Measurements from ENCODE around the gene SLC30A9. TPM values are rescaled to one million over a fixed set of nuclear protein-coding genes. Genes with fewer than 3 reads are reported as not detected.

The SLC30A9 gene
- total RNA-seq, 1 donor from 2014 or later: 61.3 TPM

DNA sequence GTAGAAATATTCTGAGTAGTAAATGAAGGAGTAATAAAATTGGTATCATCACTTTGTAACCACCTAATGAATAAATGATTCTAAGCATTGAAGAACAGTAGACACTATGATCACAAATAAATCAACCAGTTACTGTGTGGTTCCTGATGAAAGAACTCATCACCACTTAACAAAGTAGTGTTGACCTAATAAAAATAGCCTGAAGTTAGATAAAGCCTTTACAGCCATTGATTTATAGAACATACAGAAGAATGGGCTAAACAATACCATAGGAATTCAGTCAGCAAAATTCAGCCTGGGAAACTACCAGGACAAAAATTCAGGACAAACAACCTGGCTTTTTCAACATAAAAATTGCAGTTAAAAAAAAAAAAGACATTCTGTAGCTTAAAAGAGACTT is 9.0 kb downstream of the SLC30A9 start:
- no peak for DNase-seq (ENCODE audit: low spot score)

DNA sequence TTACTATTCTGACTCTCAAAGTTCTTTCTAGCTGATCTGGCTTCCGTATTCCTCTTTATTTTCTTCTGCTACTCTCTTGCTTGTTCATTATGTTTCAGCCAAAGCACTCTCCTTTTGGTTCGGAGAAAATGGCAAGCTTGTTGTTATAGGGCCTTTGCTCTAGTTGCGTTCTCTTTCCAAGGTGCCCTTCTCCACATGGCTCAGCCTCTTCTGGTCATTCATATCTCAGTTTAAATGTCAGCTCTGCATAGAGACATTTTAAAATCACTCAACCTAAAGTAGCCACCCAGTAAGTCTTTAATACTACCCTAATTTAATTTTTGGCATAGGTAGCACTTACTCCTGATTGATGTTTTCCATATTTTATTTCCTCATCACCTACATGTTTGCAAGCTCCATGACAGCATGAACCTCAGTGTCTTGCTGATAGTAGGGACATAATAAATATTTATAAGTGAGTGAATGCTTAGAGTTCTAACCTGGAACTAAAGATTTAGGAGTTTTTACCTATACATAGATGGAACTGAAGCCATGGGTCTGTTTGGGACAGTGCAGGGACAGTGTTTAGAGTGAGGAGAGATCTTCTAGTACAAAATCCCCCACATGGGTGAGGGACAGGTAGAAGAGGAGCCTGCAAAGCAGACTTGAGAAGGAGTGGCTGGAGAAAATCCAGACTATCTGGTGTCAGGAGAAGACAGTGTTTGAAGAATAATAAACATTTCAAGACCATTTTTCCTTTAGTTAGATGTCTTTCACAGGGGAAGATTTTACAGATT is 17.9 kb downstream of the SLC30A9 start:
- DNase-seq (ENCODE audit: low spot score): no peak

DNA sequence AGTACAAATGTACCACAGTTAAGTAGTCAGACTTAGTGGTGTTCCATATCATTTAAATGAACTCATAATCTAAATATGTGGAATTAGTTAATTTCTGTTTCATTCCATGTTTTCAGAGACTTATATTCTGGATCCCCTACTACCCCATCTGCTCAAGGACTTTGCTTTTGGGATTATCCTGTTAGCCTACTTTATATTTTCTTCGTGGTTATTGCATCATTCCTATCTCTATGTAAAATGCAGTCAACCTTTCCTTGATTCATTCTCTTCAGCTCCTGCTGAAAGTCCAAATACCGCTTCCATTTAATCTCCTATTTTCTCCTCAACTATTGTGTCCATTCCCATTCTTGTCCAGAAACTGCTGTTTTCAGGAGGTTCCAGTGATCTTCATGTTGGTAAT is 25.1 kb downstream of the SLC30A9 start:
- DNase-seq (ENCODE audit: low spot score): no peak

DNA sequence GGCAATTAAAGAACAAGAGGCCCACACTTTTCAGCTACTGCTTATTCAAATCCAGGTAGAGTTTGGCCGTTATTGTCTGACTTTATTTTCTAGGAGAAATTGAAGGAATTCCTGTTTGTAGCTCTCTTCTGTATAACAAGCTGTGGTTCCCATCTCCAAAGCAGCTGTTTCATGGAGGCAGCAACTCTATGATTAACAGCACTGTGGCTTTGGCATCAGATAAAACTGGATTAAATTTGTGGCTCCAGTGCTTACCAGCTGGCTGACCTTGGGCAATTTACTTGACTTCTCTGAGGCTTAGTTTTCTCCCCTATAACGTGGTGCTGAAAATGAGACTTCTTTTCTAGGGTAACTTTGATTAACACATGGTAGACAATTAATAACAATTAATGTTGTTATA is 28.1 kb downstream of the SLC30A9 start:
- no peak for DNase-seq (ENCODE audit: low spot score)

DNA sequence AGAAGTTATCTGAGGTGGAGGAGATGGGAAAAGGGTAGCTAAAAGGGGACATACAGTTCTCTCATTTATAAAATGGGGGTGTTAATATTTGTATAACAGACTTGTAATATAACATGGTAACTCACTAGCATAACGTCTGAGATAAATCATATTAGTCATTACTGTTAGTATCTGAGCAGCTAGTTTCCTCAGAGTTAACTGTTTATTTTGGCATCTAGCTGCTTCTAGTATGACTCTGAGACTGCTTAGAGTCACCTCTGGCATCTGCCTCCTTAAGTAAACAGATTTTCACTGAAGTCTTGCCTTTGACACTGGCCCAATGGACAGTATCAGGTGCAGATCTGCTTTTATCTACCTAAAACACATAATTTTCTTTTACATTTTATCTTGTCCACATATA is 58.1 kb downstream of the SLC30A9 start:
- no peak for DNase-seq (ENCODE audit: low spot score)

DNA sequence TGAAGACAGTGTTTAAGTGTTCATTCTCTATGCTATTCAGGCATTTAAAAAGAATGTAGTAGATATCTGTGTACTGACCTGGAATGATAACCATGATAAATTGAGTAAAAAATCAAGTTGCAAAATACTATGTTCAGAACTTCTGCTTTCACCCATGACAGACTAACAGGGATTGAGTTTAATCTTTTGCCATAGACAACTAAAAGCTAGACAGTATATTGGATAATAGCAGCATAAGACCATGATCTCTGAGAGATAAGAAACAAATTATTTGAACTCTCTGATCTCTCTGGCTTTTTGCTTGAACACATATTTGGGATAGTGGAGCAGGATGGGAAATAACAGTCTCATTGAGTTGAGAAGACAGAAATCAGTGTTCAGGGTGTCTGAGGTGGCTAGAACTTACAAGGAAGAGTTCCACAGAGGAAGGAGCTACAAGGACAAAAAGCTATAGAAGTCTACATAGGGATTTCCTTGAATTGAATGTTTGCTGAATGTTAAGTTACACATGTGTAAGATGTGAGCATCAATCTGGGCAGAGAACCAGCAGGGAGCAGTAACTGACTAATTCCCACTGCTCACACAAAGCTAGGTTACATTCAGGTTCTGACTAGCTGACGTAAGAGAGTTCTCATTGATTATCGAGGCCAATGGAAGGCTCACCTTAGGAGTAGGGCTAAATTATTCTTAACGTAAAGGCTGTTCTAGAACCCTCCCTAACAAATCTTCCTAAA is 60.4 kb downstream of the SLC30A9 start:
- no peak for DNase-seq (ENCODE audit: low spot score)

DNA sequence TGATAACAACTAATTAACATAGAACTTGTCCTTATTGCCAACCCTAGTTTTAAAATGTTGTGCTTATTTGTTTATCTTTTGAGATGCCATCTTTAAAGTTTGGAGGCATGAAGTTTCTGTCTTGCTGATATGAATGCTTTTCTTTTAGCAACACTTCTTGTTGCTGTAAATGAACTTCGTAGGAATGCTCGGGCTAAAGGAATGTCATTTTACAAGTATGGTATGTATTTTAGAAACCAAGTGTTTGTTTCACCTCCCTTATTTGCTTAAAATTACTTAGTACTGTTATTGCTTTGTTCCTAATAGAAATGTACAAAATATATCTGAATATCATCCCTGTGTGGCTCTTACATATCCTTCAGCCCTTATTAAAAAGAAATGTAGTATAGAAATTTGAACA is 76.1 kb downstream of the SLC30A9 start:
- DNase-seq (ENCODE audit: low spot score): no peak

DNA sequence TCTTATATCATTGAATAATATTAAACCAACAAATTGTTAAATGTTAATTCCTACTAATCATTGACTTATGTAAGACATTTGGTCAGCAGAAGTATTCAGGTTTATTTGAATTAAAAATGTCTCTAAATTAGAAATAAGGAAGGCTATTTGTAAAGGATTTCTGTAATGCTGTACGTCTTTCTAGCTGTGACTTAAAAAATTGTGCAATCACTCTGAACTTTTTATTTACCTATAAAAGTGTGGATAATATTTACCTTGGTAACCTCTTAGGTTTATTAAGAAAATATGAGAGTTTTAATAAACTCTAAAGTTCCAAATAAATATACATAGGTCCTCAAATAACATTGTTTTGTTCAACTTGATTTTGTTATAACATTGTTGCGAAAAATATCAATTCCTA is 76.9 kb downstream of the SLC30A9 start:
- DNase-seq (ENCODE audit: low spot score): no peak

DNA sequence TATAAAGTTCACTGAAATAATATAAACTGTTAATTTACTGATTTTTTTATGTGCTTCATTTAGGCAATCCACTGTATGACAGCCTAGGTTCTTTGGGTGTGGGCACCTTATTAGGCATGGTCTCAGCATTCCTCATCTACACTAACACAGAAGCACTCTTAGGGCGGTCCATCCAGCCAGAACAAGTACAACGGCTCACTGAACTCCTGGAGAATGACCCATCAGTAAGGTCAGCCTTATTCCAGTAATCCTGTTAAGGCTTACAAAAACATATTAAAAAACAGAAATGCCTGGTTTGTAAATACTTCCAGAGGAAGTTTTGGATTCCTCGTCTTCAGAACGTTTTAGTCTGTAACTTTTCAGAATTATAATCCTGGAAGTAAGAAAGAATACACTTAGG is 80.1 kb downstream of the SLC30A9 start:
- DNase-seq (ENCODE audit: low spot score): no peak

DNA sequence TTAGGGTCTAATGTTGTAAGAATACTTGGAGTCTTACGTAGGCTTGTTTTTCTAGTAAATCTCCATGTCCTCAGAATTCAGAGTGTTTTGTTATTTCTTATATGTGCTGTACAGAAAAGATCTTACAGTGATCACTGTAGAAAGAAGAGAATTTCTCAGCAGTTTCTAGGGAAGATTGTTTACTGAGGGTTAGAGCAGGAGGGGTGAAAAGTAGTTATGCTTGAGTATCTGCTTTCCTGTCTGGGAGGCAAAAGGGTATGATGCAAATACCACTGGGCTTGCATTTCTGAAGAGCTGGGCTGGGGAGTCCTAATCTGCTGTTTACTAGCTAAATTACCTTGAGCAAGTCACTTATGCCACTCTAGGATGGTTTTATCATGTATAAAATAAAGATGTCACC is 84.0 kb downstream of the SLC30A9 start:
- DNase-seq (ENCODE audit: low spot score): no peak

DNA sequence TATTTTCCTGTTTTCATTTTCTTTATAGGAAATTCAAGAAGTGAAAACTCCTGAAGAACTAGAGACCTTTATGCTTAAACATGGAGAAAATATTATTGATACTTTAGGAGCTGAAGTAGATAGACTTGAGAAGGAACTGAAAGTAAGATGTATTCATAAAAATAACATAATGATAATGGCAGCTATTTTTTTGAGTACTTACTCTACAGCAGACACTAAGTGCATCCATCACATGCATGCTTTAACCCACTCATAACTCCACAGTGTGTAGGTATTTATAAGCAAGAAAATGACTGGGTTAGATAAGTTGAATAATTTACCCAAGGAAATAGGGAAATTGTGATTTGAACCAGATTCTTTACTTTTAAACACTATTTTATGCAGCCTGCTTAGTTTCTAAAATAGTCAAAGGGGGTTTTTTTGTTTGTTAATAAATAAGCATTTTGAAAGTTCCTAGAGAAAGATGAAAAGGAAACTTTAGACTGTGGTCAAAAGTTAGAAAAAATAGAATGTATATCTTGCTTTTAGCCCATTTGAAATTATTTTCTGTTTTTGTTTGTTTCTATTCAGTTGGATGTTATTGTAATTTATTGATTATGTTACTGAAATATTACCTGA is 88.0 kb downstream of the SLC30A9 start:
- DNase-seq (ENCODE audit: low spot score): no peak

DNA sequence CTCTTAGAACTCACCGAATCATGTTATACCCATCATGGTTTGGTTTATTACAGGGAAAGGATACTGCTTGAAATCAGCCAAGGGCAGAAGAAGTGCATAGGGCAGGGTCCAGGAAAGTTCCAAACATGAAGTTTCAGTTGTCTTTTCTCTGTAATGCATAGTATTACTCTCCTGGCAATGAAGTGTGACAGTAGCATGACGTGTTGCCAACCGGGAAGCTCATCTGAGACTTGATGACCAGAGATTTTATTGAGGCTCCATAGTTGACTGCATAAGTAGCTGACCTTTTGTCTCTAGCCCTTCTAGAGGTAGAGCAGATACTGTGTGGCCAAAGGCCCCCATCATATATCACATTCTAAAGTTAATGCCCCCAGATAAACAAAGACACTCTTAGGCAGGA is 90.0 kb downstream of the SLC30A9 start:
- DNase-seq (ENCODE audit: low spot score): no peak

DNA sequence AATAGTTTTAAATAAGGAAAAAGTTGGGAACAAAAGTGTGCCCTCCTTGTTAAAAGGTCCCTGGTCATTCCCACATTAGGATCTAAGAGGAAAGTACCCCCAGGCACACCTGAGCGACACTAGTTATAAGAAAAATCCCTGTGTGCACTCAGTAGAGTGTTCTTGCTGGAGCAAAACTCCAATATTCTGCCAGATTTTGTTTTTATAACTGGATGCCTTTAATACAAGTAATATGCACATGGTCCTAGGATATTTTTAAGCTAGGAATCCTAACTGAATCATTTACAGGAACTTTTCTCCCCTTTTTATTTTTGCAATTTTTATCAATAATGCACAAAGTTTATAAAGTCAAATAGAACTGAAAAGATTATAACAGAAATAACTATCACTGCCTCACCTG is 93.5 kb downstream of the SLC30A9 start:
- no peak for DNase-seq (ENCODE audit: low spot score)

DNA sequence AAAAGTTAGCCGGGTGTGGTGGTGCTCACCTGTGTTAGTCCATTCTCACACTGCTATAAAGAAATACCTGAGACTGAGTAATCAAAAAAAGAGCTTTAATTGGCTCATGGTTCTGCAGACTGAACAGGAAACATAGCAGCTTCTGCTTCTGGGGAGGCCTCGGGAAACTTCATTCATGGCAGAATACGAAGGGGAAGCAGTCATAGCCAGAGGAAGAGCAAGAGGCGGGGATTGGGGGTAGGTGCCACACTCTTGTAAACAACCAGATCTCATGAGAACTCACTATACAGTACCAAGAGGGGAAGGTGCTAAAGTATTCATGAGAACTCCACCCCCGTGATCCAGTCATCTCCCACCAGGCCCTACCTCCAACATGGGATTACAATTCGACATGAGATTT is 98.1 kb downstream of the SLC30A9 start:
- no peak for DNase-seq (ENCODE audit: low spot score)

DNA sequence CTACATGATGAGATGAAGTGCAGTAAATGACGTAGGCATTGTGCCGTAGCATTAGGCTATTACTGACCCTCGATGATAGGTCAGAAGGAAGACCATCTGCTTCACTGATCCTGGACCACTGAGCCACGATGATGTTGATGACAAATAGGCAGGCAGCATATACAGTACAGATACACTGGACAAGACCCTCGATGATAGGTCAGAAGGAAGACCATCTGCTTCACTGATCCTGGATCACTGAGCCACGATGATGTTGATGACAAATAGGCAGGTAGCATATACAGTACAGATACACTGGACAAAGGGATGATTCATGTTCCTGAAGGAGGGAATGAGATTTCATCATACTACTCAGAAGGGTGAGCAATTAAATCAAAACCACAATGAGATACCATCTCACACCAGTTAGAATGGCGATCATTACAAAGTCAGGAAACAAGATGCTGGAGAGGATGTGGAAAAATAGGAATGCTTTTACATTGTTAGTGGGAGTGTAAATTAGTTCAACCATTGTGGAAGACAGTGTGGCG is 111.2 kb downstream of the SLC30A9 start:
- DNase-seq (ENCODE audit: low spot score): no peak

DNA sequence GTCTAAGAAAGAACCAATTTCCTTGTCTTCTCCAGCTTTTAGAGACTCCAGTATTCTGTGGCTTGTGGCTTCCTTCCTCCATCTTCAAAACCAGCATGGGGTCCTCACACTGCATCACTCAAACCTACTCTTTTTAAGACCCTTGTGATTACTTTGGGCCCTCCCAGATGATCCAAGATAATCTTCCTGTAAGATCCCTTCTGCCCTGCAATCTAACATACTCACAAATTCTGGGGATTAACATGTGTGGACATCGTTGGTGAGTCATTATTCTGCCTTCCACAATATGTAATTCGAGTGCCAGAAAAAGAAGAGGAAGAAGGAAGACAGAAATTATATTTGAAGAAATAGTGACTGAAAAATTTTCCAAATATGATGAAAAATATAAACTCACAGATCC is 114.2 kb downstream of the SLC30A9 start:
- no peak for DNase-seq (ENCODE audit: low spot score)

DNA sequence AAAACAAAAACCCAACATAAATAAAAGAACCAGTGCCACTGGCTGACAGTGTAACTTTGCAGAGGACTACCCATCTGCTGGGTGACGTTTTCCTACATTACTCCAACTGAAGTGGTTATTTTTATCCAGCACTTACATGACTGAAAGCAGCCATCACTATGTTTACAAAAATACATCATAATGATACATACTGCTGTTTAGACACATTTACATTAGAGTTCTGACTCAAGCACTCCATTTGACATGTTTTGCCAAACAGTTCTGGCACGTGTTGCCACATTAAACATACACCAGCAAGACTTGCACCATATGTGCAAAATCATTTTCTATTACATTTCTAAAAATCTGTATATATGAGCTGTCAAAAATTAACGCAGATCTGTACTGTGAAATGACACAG is 122.5 kb downstream of the SLC30A9 start:
- DNase-seq (ENCODE audit: low spot score): no peak

DNA sequence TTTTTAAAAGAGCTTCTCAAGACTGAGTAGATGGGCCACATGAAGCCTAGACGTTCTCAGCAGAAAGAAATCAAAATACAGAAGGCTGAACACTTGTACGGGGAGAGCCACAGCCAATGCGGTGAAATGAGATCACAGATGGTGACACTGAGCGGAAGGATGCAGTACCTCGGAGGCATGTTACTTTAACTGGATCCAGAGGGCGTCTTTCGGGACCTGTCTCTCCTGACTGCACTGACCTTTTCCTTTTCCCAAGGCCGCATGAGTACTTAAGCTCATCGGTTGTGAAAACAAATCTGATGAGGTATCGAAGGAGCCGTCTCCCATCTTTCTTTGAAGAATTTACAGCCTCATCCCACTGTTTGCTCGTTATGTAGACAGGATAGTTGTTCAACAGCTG is 129.6 kb downstream of the SLC30A9 start:
- DNase-seq (ENCODE audit: low spot score): no peak

DNA sequence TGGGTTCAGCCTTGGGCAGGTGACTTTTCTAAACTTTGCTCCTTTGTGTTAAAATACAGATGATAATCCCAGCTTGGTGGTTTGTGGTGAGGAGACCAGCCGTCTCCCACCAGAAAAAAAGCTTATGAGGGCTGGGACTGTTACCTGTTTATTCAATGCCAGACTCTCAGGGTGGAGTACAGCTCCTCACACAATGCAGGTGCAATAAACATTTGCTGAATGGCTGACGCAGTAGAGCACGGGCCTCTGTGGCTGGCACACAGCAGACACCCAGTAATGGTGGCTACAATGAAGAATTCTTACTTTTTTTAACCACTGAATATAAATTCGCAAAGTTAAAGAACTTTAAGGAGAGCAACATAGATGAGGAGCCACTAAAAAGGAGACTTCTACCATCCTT is 131.9 kb downstream of the SLC30A9 start:
- no peak for DNase-seq (ENCODE audit: low spot score)

DNA sequence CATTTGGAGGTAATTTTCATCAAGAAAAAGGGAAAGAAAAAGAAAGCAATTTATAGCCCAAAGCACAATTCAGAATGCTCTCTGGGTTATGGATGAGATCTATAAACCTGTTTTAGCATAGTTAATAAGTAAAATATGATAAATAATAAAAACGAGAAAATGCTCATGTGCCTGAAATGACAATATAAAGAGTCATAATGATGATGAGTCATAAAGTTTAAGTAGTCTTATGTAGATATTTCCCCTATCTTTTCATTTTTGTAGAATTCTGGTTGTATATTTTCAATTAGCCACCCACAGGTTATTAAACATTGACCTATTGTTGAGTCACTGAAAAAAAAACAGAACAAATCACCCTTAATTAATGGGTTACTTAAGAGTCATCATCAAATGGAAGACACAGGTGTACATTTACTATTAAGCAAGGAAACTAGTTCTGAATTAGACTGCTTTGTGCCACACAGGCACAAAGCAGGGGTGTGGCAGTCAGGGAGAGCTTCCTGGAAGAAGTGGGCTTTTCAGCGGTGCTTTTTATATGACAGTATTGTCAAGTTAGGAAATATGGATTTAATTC is 132.8 kb downstream of the SLC30A9 start:
- no peak for DNase-seq (ENCODE audit: low spot score)

DNA sequence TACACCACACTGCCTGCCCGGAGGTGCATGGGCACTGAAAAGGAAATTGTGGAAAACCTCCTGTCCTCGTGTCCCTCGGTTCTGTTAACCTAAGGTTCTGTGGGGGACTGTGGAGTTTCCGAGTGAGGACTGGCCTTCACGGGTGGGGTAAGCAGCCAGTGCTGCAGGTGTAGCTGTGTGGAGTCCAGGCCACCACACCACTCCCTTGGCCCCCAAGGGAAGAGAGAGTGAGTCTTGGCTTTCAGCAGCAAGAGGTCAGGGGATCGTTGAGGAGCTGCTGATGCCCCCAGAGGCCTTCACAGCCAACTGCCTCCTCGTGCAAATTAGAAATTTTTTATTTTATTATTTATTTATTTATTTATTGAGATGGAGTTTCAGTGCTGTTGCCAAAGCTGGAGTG is 141.8 kb downstream of the SLC30A9 start:
- DNase-seq (ENCODE audit: low spot score): no peak

DNA sequence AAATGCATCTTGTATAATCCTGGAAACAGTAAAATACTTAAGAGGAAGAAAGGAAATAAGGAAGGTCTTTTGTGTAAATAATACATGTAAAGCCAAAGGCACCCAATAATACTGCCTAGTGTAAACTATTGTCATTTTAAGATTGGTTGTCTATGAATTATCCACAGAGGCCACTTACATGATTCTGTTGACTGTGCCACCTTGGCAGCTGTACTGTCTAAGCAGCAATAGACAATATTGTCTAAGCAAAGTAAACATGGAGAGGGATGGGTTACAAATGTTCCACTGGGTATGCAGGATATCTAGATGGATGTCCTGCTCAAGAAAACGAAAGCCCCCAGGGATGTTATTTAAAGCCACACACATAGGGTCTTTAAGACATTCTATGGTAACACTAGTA is 142.7 kb downstream of the SLC30A9 start:
- no peak for DNase-seq (ENCODE audit: low spot score)

DNA sequence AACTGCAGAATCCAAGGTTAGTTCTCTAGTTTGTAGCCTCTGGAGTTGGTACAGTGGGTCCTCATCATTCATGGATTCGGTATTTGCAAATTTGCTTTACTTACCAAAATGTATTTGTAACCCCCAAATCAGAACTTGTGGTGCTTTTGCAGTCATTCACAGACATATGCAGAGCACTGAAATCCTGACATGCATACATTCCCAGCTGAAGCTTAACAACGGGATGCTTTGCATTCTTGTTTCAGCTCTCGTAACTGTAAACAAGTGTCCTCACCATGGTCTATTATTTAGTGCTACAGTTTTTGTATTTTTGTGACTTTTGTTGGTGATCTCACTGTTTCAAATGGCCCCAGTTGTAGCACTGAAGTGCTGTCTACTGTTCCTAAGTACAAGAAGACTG is 146.0 kb downstream of the SLC30A9 start:
- no peak for DNase-seq (ENCODE audit: low spot score)
